ENCODE results near the gene SF3B1.

- TF ChIP-seq CTCF (IDR thresholded peaks at IDR 0.05) (no peak), POLR2A (IDR thresholded peaks at IDR 0.05) (no peak)
Measured at GRCh38 chr2:197464175-197464574, 29.3 kb upstream of the SF3B1 start.

All from prostate gland (tissue), 2 donors.